Measurements from ENCODE around the gene HTN1.
"Not testable (repeated sequence)": the region's sequence is repeated elsewhere in the genome, so short reads cannot be mapped to it uniquely, and the experiment has no call there.

HTN1 gene

GRCh38 chr4:70050138-70050537 is at the start of gene HTN1:
HTN1 (plus strand) TSS chr4:70050438; CDS start chr4:70053077, 2,639 bp downstream.
- H3K4me2 ChIP-seq; H3K9me3 ChIP-seq (replicated peaks in 1 of 11); H4K20me1 ChIP-seq; H3K36me3 ChIP-seq; H3K27ac ChIP-seq; H3K9ac ChIP-seq; H3K27me3 ChIP-seq; H3K4me1 ChIP-seq; H3K4me3 ChIP-seq: not testable (repeated sequence)

GRCh38 chr4:70000711-70001110 is 49.5 kb upstream of the HTN1 start:
- no peaks in the 10 kb centered on the region for H3K36me3 ChIP-seq
- no peaks in the 10 kb centered on the region for H4K20me1 ChIP-seq
- H3K27ac ChIP-seq: no peak overlapping the region
- no peak overlapping the region for H3K9ac ChIP-seq
- no peaks in the 10 kb centered on the region for H3K4me1 ChIP-seq
- no peaks in the 10 kb centered on the region for H3K9me3 ChIP-seq (replicated peaks in 1 of 11)
- H3K27me3 ChIP-seq: no peaks in the 10 kb centered on the region
- H3K4me3 ChIP-seq: no peak overlapping the region
- TF ChIP-seq Cebpa-rat (IDR thresholded peaks at IDR 0.05): no peak
- no peak overlapping the region for H3K4me2 ChIP-seq

GRCh38 chr4:70002507-70002906 is 47.7 kb upstream of the HTN1 start:
- no peaks in the 10 kb centered on the region for H3K27me3 ChIP-seq
- no peak overlapping the region for H3K4me3 ChIP-seq
- H3K36me3 ChIP-seq: no peaks in the 10 kb centered on the region
- no peak overlapping the region for H3K4me2 ChIP-seq
- H3K9me3 ChIP-seq (replicated peaks in 1 of 11): no peaks in the 10 kb centered on the region
- no peak overlapping the region for H3K27ac ChIP-seq
- no peaks in the 10 kb centered on the region for H4K20me1 ChIP-seq
- no peak for TF ChIP-seq Cebpa-rat (IDR thresholded peaks at IDR 0.05)
- H3K9ac ChIP-seq: no peak overlapping the region
- no peaks in the 10 kb centered on the region for H3K4me1 ChIP-seq

- Histone ChIP-seq H3K4me1 (no peaks in the 10 kb centered on the region), H3K27ac (no peak overlapping the region), H3K27me3 (no peaks in the 10 kb centered on the region), H3K4me3 (no peak overlapping the region), H3K36me3 (no peaks in the 10 kb centered on the region), H4K20me1 (no peaks in the 10 kb centered on the region), H3K4me2 (no peak overlapping the region), H3K9me3 (replicated peaks in 1 of 11) (peaks cover 0 to 6% (median 0%) of the 10 kb centered on the region in 11 experiments; a peak in 1 of 22 replicates), H3K9ac (no peak overlapping the region)
- no peak for TF ChIP-seq Cebpa-rat (IDR thresholded peaks at IDR 0.05)
Observed at GRCh38 chr4:70008771-70009170, 41.5 kb upstream of the HTN1 start.

- H3K27me3 ChIP-seq; H3K9me3 ChIP-seq (replicated peaks in 1 of 11); H3K4me3 ChIP-seq; H3K36me3 ChIP-seq; H4K20me1 ChIP-seq; H3K4me2 ChIP-seq; H3K27ac ChIP-seq; H3K4me1 ChIP-seq; H3K9ac ChIP-seq: not testable (repeated sequence)
Observed at GRCh38 chr4:70019006-70019405, 31.2 kb upstream of the HTN1 start.

- Histone ChIP-seq H3K4me2 (no peak overlapping the region), H3K9me3 (replicated peaks in 1 of 11) (no peaks in the 10 kb centered on the region), H3K4me1 (no peaks in the 10 kb centered on the region), H3K27me3 (no peaks in the 10 kb centered on the region), H3K9ac (no peak overlapping the region), H4K20me1 (no peaks in the 10 kb centered on the region), H3K36me3 (no peaks in the 10 kb centered on the region), H3K4me3 (no peak overlapping the region), H3K27ac (no peak overlapping the region)
- TF ChIP-seq Cebpa-rat (IDR thresholded peaks at IDR 0.05): no peak
Observed at GRCh38 chr4:70023218-70023617, 27.0 kb upstream of the HTN1 start.

GRCh38 chr4:70027011-70027410 is 23.2 kb upstream of the HTN1 start:
- H3K27me3 ChIP-seq: no peaks in the 10 kb centered on the region
- H3K36me3 ChIP-seq: no peaks in the 10 kb centered on the region
- no peak for TF ChIP-seq Cebpa-rat (IDR thresholded peaks at IDR 0.05)
- H3K9me3 ChIP-seq (replicated peaks in 1 of 11): no peaks in the 10 kb centered on the region
- no peaks in the 10 kb centered on the region for H3K4me1 ChIP-seq
- H4K20me1 ChIP-seq: no peaks in the 10 kb centered on the region
- no peak overlapping the region for H3K4me3 ChIP-seq
- no peak overlapping the region for H3K4me2 ChIP-seq
- no peak overlapping the region for H3K27ac ChIP-seq
- no peak overlapping the region for H3K9ac ChIP-seq

- not testable (repeated sequence) for H3K4me3 ChIP-seq
Observed at GRCh38 chr4:70028159-70028558, 22.1 kb upstream of the HTN1 start, which contains the start of gene HTN3. HTN3 (plus strand) TSS chr4:70028459; CDS start chr4:70030741, 2,282 bp downstream.

GRCh38 chr4:70037559-70037958 is 12.7 kb upstream of the HTN1 start:
- not testable (repeated sequence) for H3K4me3 ChIP-seq; H4K20me1 ChIP-seq; H3K9me3 ChIP-seq (replicated peaks in 1 of 11); H3K4me2 ChIP-seq; H3K36me3 ChIP-seq; H3K27me3 ChIP-seq; H3K9ac ChIP-seq; H3K4me1 ChIP-seq; H3K27ac ChIP-seq

More at GRCh38 chr4:70028159-70028558, 22.1 kb upstream of the HTN1 start, which contains the start of gene HTN3:
- H3K4me2 ChIP-seq; H3K36me3 ChIP-seq; H3K4me1 ChIP-seq; H4K20me1 ChIP-seq; H3K27ac ChIP-seq; H3K9me3 ChIP-seq (replicated peaks in 1 of 11); H3K27me3 ChIP-seq; H3K9ac ChIP-seq: not testable (repeated sequence)

GRCh38 chr4:70039928-70040327 is 10.3 kb upstream of the HTN1 start:
- not testable (repeated sequence) for H3K27me3 ChIP-seq; H3K27ac ChIP-seq; H3K9me3 ChIP-seq (replicated peaks in 1 of 11); H3K36me3 ChIP-seq; H3K9ac ChIP-seq; H3K4me1 ChIP-seq; H3K4me2 ChIP-seq; H3K4me3 ChIP-seq; H4K20me1 ChIP-seq
